Measurements from ENCODE around the gene ABO. TPM values are rescaled to one million over a fixed set of nuclear protein-coding genes. Genes with fewer than 3 reads are reported as not detected.

The ABO gene
- total and polyA plus RNA-seq, 9 of the 15 experiments (the other 6 are each of a cell fraction or from before 2014, with no cell fraction given) = 5.0 to 21.9 (median 11.9) TPM

GRCh38 chr9:133255371-133256135, 19.4 kb downstream of the ABO start:
- no peak overlapping the region for H3K27ac ChIP-seq (ENCODE audit: extremely low read depth, low read depth, low read length)
- H3K36me3 ChIP-seq (ENCODE audit: control insufficient read depth, insufficient read depth, low read length) = peaks cover 42% of the 10 kb centered on the region; the same call in 2 of the 3 replicates
- POLR2A ChIA-PET = interaction anchor here (0.6 to 1.0 kb wide), 2 partner anchors 9 to 116 kb away, joined by 3 read pairs; no protein-coding TSS in a partner anchor
- peaks cover 3 to 50% of the 10 kb centered on the region in 2 experiments; a peak in 3 of 5 replicates for H3K4me1 ChIP-seq (replicated peaks in 1 of 2; ENCODE audit: control insufficient read depth in 2 of 2, insufficient read depth in 2 of 2, low read length in 2 of 2)
- 97% methylated on average over 25 of the region's 42 CpGs for WGBS (ENCODE audit: insufficient coverage, low coverage, missing lambda C conversion rate)
- DNase-seq (ENCODE audit: extremely low read depth in 1 of 4, low spot score in 3 of 4) = no peak
- in situ Hi-C loops (cut with MboI) (no loop called here), intact Hi-C loops (cut with micrococcal nuclease) (no loop called here)
- H3K27me3 ChIP-seq (ENCODE audit: control insufficient read depth in 2 of 2, insufficient read depth in 2 of 2, low read length in 2 of 2) = no peaks in the 10 kb centered on the region; a peak in 1 of 5 replicates
- H3K4me2 ChIP-seq (ENCODE audit: insufficient read depth, low read length) = no peak overlapping the region
- TF ChIP-seq BHLHE40 (IDR thresholded peaks at IDR 0.05; ENCODE audit: low read length) (no peak), SIX5 (IDR thresholded peaks at IDR 0.05; ENCODE audit: borderline replicate concordance in 1 of 2, insufficient read depth in 1 of 2, low read depth in 1 of 2, low read length in 2 of 2) (no peak), POLR2G (IDR thresholded peaks at IDR 0.05; ENCODE audit: low read depth, low read length) (peak; percentile 62; the same call in 1 of the 2 replicates), ZNF324 (CRISPR knock-in tag; IDR thresholded peaks at IDR 0.05) (no peak), XRCC5 (IDR thresholded peaks at IDR 0.05; ENCODE audit: low read depth, low read length) (no peak), HMG20B (CRISPR knock-in tag; IDR thresholded peaks at IDR 0.05) (no peak), ZNF134 (CRISPR knock-in tag; conservative IDR thresholded peaks at IDR 0.05) (no peak), ZFP1 (CRISPR knock-in tag; IDR thresholded peaks at IDR 0.05) (no peak), RBM22 (IDR thresholded peaks at IDR 0.05; ENCODE audit: low read depth, low read length, poor library complexity, severe bottlenecking) (peak; percentile 44), TEAD1 (CRISPR knock-in tag; IDR thresholded peaks at IDR 0.05) (no peak)
- no peaks in the 10 kb centered on the region for H3K9me1 ChIP-seq (ENCODE audit: control insufficient read depth, insufficient read depth, low read length)
- no peak overlapping the region for H3K4me3 ChIP-seq
- H3K79me2 ChIP-seq (ENCODE audit: control insufficient read depth, insufficient read depth, low read length) = no peaks in the 10 kb centered on the region
- H3K9me3 ChIP-seq (replicated peaks; ENCODE audit: control insufficient read depth, insufficient read depth, low read depth, low read length) = no peaks in the 10 kb centered on the region
- no TSS peak for BruUV-seq (replicated peaks)
- CTCF ChIA-PET (ENCODE audit: low intra/inter-chr PET ratio) = no interaction called here
- no peak for FAIRE-seq
- H2AFZ ChIP-seq (ENCODE audit: low read depth, low read length) = no peak overlapping the region
- H4K20me1 ChIP-seq (replicated peaks; ENCODE audit: control insufficient read depth, insufficient read depth, low read length) = peaks cover 1% of the 10 kb centered on the region; the same call in 1 of the 2 replicates
- H3K9ac ChIP-seq (ENCODE audit: insufficient read depth in 1 of 2, low read depth in 2 of 2, low read length in 2 of 2) = no peak overlapping the region
- ATAC-seq = no peak

Measured in K562 (cell line).